Immature natural killer cell (primary cell): Measurements from ENCODE around the gene WWOX. TPM values are rescaled to one million over a fixed set of nuclear protein-coding genes. Genes with fewer than 3 reads are reported as not detected.
A peak's percentile ranks its signal among the peaks of the same experiment; 100 is the strongest.

ENCODE experiments used
- DNase-seq, 3 donors: peaks; one replicate each; pipeline ENCODE4 v3.0.0; 2022; ENCODE audit warnings: mixed read lengths in 1 of 3
- H3K27ac Mint-ChIP-seq, 6 donors: one replicate each; pipeline ENCODE4 v1.8.0; 2020; ENCODE audit warnings: mixed read lengths in 6 of 6, mild to moderate bottlenecking in 5 of 6, inconsistent platforms in 4 of 6, moderate library complexity in 3 of 6
- H3K27me3 Mint-ChIP-seq, 3 donors: one replicate each; pipeline ENCODE4 v1.8.0; 2020 to 2021; ENCODE audit warnings: low read depth in 3 of 3, mild to moderate bottlenecking in 3 of 3, mixed read lengths in 3 of 3, moderate library complexity in 3 of 3, inconsistent platforms in 1 of 3
- H3K36me3 Mint-ChIP-seq, 3 donors: one replicate each; pipeline ENCODE4 v1.8.0; 2020; ENCODE audit warnings: mixed read lengths in 3 of 3, inconsistent platforms in 2 of 3, mild to moderate bottlenecking in 2 of 3
- H3K4me1 Mint-ChIP-seq, 2 donors: one replicate each; pipeline ENCODE4 v1.8.0; 2020; ENCODE audit warnings: inconsistent platforms in 2 of 2, mild to moderate bottlenecking in 2 of 2, mixed read lengths in 2 of 2, moderate library complexity in 1 of 2
- H3K4me3 Mint-ChIP-seq, 5 donors: one replicate each; pipeline ENCODE4 v1.8.0; 2020; ENCODE audit warnings: mild to moderate bottlenecking in 5 of 5, mixed read lengths in 5 of 5, inconsistent platforms in 3 of 5, moderate library complexity in 3 of 5
- H3K9me3 Mint-ChIP-seq, 6 donors: one replicate each; pipeline ENCODE4 v1.8.0; 2020; ENCODE audit warnings: mild to moderate bottlenecking in 6 of 6, mixed read lengths in 6 of 6, inconsistent platforms in 4 of 6, moderate library complexity in 3 of 6
- polyA plus RNA-seq, 3 donors: library from polyadenylated mRNA; unstranded; fragments of 300-500 nt; fragmentation: Illumina TruSeq; gene quantifications; one replicate each; pipeline ENCODE4 v1.2.3, GENCODE V29; 2021

The WWOX gene
- polyA plus RNA-seq, 3 donors from 2014 or later: 9.0 to 13.9 (median 12.3) TPM

- Mint-ChIP-seq H3K27me3 (peaks cover 2 to 4% (median 3%) of the 10 kb centered on the region in 3 donors), H3K4me3 (no peak overlapping the region), H3K36me3 (peaks cover 0 to 7% (median 0%) of the 10 kb centered on the region in 3 donors), H3K4me1 (no peaks in the 10 kb centered on the region), H3K27ac (no peak overlapping the region), H3K9me3 (no peaks in the 10 kb centered on the region)
- no peak for DNase-seq
Observed at GRCh38 chr16:78731785-78732184, 632.3 kb downstream of the WWOX start.

DNA sequence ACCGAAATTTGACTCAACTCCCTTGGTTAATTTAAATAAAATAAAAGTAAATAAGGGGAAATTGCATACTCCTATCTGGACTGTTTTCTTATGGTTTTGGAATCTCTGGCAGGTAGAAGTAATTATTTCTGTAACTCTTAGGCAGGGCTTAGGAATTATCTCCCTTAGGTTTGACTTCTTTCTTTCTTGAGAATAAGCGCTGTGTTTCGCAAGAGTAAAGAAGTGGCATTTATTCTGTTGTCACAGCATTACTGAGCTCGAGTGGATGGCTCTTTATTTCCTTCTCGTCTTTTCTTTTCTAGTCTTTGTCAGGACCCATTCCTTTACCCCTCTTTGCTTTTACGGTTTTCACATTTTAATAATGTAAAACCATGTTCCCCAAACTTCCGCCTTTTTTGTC, 633.2 kb downstream of the WWOX start:
- H3K27ac Mint-ChIP-seq: no peak overlapping the region
- H3K9me3 Mint-ChIP-seq: no peaks in the 10 kb centered on the region

GRCh38 chr16:78735337-78735736, 635.9 kb downstream of the WWOX start:
- Mint-ChIP-seq H3K36me3 (peaks cover 0 to 4% (median 0%) of the 10 kb centered on the region in 3 donors), H3K4me3 (no peak overlapping the region), H3K9me3 (no peaks in the 10 kb centered on the region), H3K4me1 (no peaks in the 10 kb centered on the region), H3K27ac (no peak overlapping the region), H3K27me3 (peaks cover 2 to 6% (median 2%) of the 10 kb centered on the region in 3 donors)
- DNase-seq: no peak

More for the DNA sequence above, 633.2 kb downstream of the WWOX start:
- DNase-seq: no peak
- Mint-ChIP-seq H3K27me3 (peaks cover 2 to 4% (median 2%) of the 10 kb centered on the region in 3 donors), H3K4me3 (no peak overlapping the region), H3K4me1 (no peaks in the 10 kb centered on the region), H3K36me3 (peaks cover 0 to 7% (median 0%) of the 10 kb centered on the region in 3 donors)

DNA sequence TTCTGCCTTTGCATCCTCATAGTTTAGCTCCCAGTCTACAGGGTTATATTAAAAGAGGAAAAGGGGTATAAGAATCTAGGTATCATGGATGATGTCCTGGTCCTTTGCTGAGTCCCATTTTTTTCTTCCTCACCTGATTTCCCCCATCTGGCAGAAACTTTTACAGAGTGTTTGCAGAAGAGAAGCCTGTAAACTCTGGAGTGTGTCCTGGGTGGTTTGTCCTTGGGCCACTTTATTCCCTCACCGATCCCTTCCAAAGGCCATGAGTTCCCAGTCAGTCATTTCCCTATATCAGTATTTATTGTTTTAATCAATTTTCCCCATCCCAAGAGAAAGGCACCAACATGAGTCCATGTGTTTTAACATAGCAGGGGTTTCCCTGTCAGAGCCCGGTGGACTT, 638.2 kb downstream of the WWOX start:
- H3K4me1 Mint-ChIP-seq: peaks cover 10 to 13% of the 10 kb centered on the region in 2 donors

GRCh38 chr16:78738557-78738956, 639.1 kb downstream of the WWOX start:
- Mint-ChIP-seq H3K9me3 (no peaks in the 10 kb centered on the region), H3K27me3 (peaks cover 5 to 10% (median 7%) of the 10 kb centered on the region in 3 donors), H3K4me1 (peaks cover 19 to 22% of the 10 kb centered on the region in 2 donors)

More for the DNA sequence above, 638.2 kb downstream of the WWOX start:
- Mint-ChIP-seq H3K27me3 (peaks cover 5 to 7% (median 7%) of the 10 kb centered on the region in 3 donors), H3K4me3 (no peak overlapping the region), H3K27ac (no peak overlapping the region), H3K36me3 (peaks cover 0 to 4% (median 0%) of the 10 kb centered on the region in 3 donors), H3K9me3 (no peaks in the 10 kb centered on the region)
- no peak for DNase-seq

DNA sequence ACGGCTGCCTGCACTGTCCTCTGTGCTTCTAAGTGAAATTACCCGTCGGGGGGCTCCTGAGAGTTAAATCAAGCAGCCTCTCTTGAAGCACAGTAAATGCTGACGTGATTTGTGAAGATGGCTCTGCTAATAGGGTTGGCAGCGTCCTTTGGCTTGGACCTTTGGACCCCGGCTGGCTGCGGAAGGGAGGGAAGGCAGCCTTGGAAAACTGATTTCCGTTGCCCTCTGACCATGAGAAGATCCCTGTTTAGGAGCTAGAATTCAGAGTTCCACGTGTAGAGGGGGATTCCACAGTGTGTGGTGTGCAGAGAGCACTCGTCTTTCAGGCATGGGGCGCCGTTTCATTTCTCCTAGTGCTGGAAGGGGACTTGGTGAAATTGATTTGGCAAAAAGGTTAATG, 640.8 kb downstream of the WWOX start:
- H3K4me1 Mint-ChIP-seq: peaks cover 25% of the 10 kb centered on the region in 2 donors
- H3K36me3 Mint-ChIP-seq: peaks cover 0 to 4% (median 0%) of the 10 kb centered on the region in 3 donors
- no peaks in the 10 kb centered on the region for H3K9me3 Mint-ChIP-seq
- no peak for DNase-seq
- no peak overlapping the region for H3K4me3 Mint-ChIP-seq
- H3K27me3 Mint-ChIP-seq: peaks cover 5 to 8% (median 7%) of the 10 kb centered on the region in 3 donors
- H3K27ac Mint-ChIP-seq: no peak overlapping the region

More at GRCh38 chr16:78738557-78738956, 639.1 kb downstream of the WWOX start:
- Mint-ChIP-seq H3K4me3 (no peak overlapping the region), H3K36me3 (peaks cover 0 to 4% (median 0%) of the 10 kb centered on the region in 3 donors), H3K27ac (no peak overlapping the region)
- DNase-seq: no peak

- peaks cover 25% of the 10 kb centered on the region in 2 donors for H3K4me1 Mint-ChIP-seq
- peak overlapping the region; percentile 78 to 90 (median 83) for H3K4me3 Mint-ChIP-seq
- H3K9me3 Mint-ChIP-seq: no peaks in the 10 kb centered on the region
- H3K27ac Mint-ChIP-seq: peak overlapping the region; percentile 82 to 92 (median 91)
- H3K36me3 Mint-ChIP-seq: no peaks in the 10 kb centered on the region
- DNase-seq: peak; percentile 69 to 78 (median 73)
- H3K27me3 Mint-ChIP-seq: peaks cover 3 to 12% (median 10%) of the 10 kb centered on the region in 3 donors
Observed at GRCh38 chr16:78742501-78743283, 643.2 kb downstream of the WWOX start.

GRCh38 chr16:78743556-78743955, 644.1 kb downstream of the WWOX start:
- peak overlapping the region; percentile 82 to 92 (median 91) for H3K27ac Mint-ChIP-seq
- peak overlapping the region; percentile 78 to 90 (median 83) for H3K4me3 Mint-ChIP-seq
- peaks cover 30 to 33% of the 10 kb centered on the region in 2 donors for H3K4me1 Mint-ChIP-seq
- H3K36me3 Mint-ChIP-seq: no peaks in the 10 kb centered on the region
- no peaks in the 10 kb centered on the region for H3K9me3 Mint-ChIP-seq
- H3K27me3 Mint-ChIP-seq: peaks cover 5 to 11% (median 10%) of the 10 kb centered on the region in 3 donors
- DNase-seq: no peak

GRCh38 chr16:78744099-78744498, 644.6 kb downstream of the WWOX start:
- H3K4me3 Mint-ChIP-seq: no peak overlapping the region
- no peaks in the 10 kb centered on the region for H3K9me3 Mint-ChIP-seq
- peak overlapping the region in 3 of 6 donors; percentile 47 to 92 (median 88) for H3K27ac Mint-ChIP-seq

GRCh38 chr16:78744796-78745107, 645.3 kb downstream of the WWOX start:
- H3K4me1 Mint-ChIP-seq: peaks cover 42 to 45% of the 10 kb centered on the region in 2 donors
- no peak overlapping the region for H3K4me3 Mint-ChIP-seq
- DNase-seq: no peak

More at GRCh38 chr16:78744099-78744498, 644.6 kb downstream of the WWOX start:
- Mint-ChIP-seq H3K27me3 (peaks cover 5 to 10% (median 10%) of the 10 kb centered on the region in 3 donors), H3K4me1 (peaks cover 35 to 38% of the 10 kb centered on the region in 2 donors), H3K36me3 (no peaks in the 10 kb centered on the region)
- no peak for DNase-seq

GRCh38 chr16:78745108-78746019, 645.9 kb downstream of the WWOX start:
- peaks cover 48 to 51% of the 10 kb centered on the region in 2 donors for H3K4me1 Mint-ChIP-seq
- H3K4me3 Mint-ChIP-seq: no peak overlapping the region

More at GRCh38 chr16:78744796-78745107, 645.3 kb downstream of the WWOX start:
- Mint-ChIP-seq H3K9me3 (no peaks in the 10 kb centered on the region), H3K27ac (peak overlapping the region in 2 of 6 donors; percentile 20 to 53), H3K27me3 (peaks cover 5 to 10% (median 10%) of the 10 kb centered on the region in 3 donors), H3K36me3 (no peaks in the 10 kb centered on the region)

DNA sequence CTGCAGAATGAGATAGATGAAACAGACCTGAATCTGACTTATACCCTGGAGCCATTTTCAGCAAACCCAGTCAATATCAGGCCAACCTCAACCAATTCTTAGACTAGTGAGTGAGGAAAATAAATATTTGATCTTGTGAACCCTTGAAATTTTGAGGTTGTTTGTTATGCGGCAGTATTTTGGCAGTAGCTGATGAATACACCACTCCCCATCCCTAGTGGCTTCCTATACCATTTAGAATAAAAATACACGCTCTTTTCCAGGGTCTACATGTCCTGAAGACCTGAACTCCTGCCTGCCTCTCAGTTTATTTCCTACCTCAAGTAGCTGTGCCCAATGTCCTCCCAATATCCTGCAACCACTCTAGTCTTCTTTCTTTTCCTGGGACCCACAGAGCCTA, 647.3 kb downstream of the WWOX start:
- no peak for DNase-seq
- Mint-ChIP-seq H3K36me3 (no peaks in the 10 kb centered on the region), H3K27ac (peak overlapping the region in 2 of 6 donors; percentile 9 to 56), H3K4me3 (no peak overlapping the region), H3K9me3 (no peaks in the 10 kb centered on the region), H3K27me3 (peaks cover 5 to 11% (median 10%) of the 10 kb centered on the region in 3 donors), H3K4me1 (peaks cover 55 to 58% of the 10 kb centered on the region in 2 donors)

More at GRCh38 chr16:78745108-78746019, 645.9 kb downstream of the WWOX start:
- DNase-seq: no peak
- H3K36me3 Mint-ChIP-seq: no peaks in the 10 kb centered on the region
- H3K27ac Mint-ChIP-seq: peak overlapping the region in 2 of 6 donors; percentile 20 to 53
- peaks cover 5 to 10% (median 10%) of the 10 kb centered on the region in 3 donors for H3K27me3 Mint-ChIP-seq
- H3K9me3 Mint-ChIP-seq: no peaks in the 10 kb centered on the region

- Mint-ChIP-seq H3K27me3 (peaks cover 2 to 5% (median 5%) of the 10 kb centered on the region in 3 donors), H3K36me3 (no peaks in the 10 kb centered on the region), H3K4me1 (peaks cover 39 to 41% of the 10 kb centered on the region in 2 donors), H3K9me3 (no peaks in the 10 kb centered on the region), H3K4me3 (peak overlapping the region in 1 of 5 donors; percentile 27), H3K27ac (peak overlapping the region in 2 of 6 donors; percentile 42 to 60)
- no peak for DNase-seq
Observed at GRCh38 chr16:78748220-78748929, 648.9 kb downstream of the WWOX start.
